OCI-LY3 (cell line): ENCODE measurements around the gene SMIM29.

Experiments used
- EZH2phosphoT487 ChIP-seq: fragments of 200-600 bp; shearing (Covaris generic); IDR thresholded peaks from 2 replicates; pipeline ENCODE4 v1.6.1; 2018; ENCODE audit warnings: antibody characterized with exemption, mixed run types, low read depth
- TF ChIP-seq, protein P1 (sequence below): fragments of 200-600, 300-600 bp; sonication (generic); IDR thresholded peaks from 2 replicates; pipeline ENCODE4 v1.5.1; 2014; ENCODE audit warnings: antibody characterized with exemption, low read length, low read depth

DNA sequence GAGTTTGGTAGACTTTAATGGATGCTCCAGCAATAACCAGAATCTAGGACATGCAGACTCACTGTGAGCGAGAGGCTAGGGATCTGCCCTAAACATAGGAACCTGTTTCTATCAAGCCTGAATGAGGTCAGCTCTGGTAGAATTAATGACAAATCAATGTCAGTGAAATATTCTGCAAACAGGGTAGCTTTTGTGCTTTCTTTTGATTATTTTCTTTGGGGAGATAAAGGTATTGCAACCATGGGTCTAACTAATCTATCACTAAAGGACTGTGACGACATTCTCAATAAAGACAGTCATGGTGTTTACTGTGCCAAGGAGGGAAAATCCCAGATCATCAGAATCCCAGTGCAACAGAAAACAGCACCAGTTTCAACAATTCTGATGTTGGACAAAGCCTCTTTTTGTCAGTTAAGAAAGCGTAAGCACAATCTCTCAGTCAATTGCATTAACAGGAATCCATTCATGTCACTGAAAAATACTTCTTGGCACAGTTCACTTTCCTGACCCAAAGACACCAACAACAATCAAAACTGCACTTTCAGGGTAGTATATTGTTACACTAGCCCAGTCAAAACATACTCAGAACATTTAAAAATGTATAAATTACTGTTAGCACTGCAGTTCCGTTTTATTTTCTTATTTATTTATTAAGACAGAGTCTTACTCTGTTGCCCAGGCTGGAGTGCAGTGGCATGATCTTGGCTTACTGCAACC lies 36.8 kb upstream of the SMIM29 start:
- TF ChIP-seq, protein P1, sequence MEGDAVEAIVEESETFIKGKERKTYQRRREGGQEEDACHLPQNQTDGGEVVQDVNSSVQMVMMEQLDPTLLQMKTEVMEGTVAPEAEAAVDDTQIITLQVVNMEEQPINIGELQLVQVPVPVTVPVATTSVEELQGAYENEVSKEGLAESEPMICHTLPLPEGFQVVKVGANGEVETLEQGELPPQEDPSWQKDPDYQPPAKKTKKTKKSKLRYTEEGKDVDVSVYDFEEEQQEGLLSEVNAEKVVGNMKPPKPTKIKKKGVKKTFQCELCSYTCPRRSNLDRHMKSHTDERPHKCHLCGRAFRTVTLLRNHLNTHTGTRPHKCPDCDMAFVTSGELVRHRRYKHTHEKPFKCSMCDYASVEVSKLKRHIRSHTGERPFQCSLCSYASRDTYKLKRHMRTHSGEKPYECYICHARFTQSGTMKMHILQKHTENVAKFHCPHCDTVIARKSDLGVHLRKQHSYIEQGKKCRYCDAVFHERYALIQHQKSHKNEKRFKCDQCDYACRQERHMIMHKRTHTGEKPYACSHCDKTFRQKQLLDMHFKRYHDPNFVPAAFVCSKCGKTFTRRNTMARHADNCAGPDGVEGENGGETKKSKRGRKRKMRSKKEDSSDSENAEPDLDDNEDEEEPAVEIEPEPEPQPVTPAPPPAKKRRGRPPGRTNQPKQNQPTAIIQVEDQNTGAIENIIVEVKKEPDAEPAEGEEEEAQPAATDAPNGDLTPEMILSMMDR: no peak
- TF ChIP-seq EZH2phosphoT487: no peak
